RKO (cell line): ENCODE measurements around the gene TRIM15.
"Not testable (repeated sequence)": the region's sequence is repeated elsewhere in the genome, so short reads cannot be mapped to it uniquely, and the experiment has no call there.

Experiments
- DNase-seq: peaks from one replicate; pipeline ENCODE4 v3.0.0-alpha.2; 2016; ENCODE audit warnings: low spot score

The TRIM15 gene

GRCh38 chr6:30163090-30163917 lies at the start of gene TRIM15:
Gene TRIM15, plus strand, starts transcription at chr6:30163546. Its CDS starts 139 bp downstream, at chr6:30163685.
- DNase-seq = no peak

DNA sequence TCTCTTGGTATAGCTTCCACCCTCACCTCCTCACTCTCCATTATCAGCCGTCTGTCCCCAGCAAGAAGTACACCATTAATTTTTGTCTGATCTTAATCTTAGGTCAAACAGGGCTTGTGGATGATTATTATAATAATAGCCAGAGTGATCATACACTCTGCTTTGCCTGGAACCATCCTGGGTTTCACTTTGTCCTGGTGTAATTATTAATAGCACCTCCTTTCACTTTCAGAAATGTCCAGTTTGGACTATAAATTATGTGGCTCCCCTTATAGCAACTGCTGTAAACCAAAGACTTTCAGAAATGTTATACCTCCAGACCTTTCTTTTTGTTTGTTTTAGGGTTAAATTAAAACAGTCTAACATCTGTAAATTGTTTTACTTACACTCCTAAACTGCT lies 49.5 kb upstream of the TRIM15 start:
- no peak for DNase-seq

- no peak for DNase-seq
Observed at GRCh38 chr6:30116724-30117123, 46.6 kb upstream of the TRIM15 start.

GRCh38 chr6:30118691-30119090 lies 44.7 kb upstream of the TRIM15 start:
- DNase-seq = not testable (repeated sequence)

DNA sequence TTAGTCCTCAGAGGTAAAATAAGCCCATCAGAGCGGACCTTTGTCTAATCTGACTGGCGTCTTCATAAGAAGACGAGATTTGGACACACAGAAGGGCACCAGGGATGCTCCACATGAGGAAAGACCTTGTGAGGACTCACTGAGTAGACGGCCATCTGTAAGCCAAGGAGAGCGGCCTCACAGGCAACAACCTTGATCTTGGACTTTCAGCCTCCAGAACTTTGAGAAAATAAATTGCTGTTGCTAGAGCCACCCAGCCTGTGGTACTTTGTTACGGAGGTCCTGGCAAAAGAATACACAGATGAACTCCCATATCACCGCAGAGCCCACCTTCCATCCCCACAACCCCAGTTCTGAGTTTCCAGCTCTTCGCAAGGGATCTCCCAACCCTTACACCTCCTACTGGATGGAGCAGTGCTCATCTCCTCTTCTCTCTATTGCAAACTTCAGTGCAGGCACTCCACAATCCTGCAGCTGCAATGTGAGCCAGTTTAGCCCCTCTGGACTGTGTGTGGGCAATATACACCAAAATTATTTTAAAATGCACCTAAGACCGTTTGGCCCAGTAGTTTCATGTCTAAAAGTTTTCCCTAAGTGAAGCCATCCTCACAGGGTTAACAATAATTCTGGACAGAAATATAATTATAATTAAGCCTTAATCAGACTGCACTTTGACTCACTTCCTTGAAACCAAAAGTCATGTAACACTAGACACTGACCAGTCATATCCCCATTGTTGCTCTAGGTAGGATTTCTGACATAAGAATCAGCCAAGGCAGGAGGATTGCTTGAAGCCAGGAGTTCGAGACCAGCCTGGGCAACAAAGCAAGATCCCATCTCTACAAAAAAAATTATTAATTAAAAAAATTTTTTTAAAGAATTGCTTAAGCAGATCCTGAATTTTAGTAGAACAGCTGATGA lies 41.6 kb upstream of the TRIM15 start:
- DNase-seq = peak; percentile 18

- DNase-seq = no peak
Observed at GRCh38 chr6:30122515-30122914, 40.8 kb upstream of the TRIM15 start.

DNA sequence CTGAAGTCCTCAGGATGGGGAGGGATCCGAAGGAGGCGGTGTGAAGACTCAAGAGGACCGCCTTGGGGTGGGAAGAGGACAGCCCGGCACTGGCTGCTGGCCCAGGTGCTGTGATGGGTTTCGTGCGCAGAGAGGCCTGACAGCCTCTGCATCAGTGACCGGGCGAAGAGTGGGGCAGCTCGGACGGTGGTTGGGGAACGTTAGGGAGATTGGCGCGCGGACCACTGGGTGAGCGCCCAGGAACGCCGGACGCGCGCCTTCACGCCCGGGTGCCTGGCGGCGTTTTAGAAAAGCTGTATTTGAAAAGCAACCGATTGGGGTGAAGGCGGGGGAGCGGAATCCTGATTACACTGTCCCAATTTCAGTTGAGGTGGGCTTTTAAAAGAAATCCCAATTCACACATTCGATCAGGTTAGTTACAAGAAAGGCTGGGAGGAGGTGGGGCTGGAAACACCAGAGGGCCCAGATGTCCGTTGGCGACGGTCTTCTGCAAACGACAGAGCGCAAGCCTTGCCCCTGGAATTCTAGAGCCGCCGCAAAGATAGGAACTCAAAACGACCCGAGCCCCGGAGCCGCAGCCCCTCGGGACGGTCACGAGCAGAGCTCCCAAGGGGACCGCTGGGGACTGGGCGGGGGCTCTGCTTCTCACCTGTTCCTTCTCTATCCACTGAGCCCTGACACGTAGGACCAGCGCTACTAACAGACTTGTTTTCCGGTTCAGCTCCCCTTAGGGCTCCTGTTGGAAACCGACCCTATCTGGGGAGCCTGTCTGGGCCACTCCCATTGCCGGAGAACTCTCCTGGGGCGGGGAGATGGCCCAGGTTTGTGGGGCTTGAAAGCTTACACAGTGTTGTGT lies 35.9 kb upstream of the TRIM15 start:
- no peak for DNase-seq

DNA sequence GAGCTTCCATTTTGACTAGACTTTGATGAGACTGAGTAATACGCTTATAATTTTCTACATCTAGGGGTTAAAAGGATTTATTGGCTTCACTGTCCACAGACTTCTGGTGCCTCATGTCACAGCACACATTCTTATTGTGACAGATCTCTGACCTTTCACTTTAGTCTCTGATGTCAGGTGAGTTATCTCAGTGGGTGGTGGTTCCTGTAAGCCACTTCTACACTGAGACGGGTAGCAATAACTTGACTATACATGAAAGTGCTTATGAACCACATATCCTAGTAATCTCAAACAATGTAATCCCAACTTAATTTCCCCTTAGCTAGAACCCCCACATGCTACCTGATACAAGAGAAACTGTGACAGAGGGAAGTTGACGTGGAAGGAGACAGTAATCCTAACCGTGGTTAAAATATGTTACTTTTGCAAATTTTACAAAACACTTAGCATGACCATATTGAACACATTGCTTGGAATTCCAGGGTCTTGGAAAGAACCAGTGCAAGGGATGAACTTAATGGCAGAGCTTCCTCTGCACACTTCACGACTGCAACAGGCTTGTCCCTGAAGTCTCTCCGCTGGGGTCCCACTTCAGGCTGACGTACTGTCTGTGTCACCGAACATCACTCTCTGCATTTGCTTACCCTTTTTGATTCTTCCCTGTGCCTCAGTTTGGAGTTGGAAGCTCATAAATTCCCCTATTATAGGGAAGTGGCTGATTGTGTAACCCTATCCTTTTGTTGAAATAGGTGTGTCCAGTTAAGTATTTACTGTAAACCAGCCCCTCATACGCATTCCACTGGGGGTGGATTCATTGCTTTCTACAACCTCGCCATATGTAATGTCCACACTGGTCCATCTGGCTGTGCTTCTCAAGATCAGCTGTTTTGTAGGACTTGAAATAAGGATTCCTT lies 33.8 kb upstream of the TRIM15 start:
- DNase-seq = no peak

DNA sequence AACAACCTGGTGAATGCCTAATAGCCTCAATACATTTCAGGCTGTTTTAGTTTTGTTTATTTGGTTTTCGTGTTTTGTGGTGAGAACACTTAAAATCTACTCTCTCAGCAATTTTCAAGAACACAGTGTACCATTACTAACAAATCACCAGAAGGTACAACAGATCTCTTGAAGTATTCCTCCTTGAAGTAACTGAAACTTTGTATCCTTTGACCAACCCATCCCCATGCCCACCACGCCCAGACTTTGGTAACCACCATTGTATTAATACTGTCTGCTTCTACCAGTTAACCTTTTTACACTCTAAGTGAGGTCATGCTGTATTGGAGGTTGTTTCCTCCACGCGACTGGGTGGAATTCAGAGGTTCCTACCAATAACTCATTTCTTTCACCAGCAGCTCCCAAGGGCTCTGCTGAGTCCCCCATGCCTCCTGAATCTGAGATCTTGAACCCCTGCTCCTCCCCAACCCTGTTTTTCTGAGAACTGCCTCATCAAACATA lies 33.1 kb upstream of the TRIM15 start:
- DNase-seq = no peak

DNA sequence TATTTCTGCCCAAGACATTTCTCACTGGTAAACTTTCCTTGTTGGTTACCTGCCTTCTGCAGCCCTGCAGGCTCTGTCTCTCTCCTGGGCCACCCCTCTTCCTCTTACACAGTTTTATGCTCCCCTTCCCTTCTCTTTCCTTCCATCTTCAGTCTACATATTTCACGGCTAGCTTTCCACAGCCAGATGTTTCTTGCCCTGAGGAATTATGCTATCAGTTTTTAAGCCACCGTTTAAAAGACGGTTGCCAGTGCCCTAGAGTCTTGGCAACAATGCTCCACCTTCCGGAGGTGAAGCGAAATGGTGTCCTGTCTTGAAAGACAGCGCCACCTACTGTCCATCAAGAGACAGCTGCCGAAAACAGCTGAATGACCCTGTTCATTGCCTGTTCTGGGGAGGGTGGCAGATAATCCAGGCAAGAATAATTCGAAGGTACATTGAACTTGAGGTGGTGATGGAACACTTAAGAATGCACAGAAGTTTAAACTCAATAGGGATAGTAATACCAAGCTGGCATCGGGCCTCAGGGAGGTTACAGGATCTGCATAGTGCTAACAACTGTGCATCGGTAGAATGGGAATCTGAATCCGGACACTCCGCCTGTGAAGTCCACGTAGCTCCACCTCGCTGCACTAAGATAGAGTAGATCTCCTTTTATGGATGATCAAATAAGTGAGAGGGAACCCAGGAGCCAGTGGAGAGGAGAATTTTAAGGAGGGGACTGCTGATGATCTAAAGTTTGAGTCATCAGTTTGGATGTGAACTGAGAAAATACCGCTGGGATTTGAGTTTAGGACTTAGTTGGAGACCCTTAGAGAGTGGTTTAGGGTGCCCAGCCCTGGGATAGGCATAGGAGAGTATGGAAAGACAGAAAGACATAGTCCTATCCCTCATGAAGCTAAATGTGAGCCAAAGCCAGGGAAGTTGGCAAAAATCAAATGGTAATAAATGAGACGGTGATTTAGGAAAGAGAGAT lies 32.2 kb upstream of the TRIM15 start:
- DNase-seq = peak; percentile 92

GRCh38 chr6:30131947-30132497 lies 31.3 kb upstream of the TRIM15 start:
- no peak for DNase-seq

GRCh38 chr6:30135147-30135546 lies 28.2 kb upstream of the TRIM15 start:
- DNase-seq = no peak

DNA sequence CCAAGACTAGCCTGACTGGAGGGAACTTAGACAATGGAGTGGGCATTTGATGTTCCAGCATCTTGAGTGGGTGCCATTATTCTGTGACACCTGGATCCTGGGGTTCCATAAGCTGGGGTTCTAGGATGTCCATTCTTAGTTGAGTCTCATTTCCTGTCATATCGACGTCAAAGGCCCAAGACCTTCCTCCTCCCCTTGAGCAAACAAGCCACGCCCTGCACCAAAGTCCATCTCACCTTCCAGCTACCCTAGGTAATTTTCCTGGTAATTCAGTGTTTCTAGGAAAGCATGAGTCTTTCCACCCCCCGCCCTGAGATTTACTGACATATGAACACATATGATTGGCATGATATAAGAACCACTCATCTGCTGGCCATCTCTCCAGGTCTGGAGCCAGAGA lies 27.6 kb upstream of the TRIM15 start, which contains the start of gene TRIM40:
Gene TRIM40, plus strand, starts transcription at position 384 of the 400 bp plus-strand sequence. CDS start 897 bp downstream, outside the sequence.
- no peak for DNase-seq

- no peak for DNase-seq
Observed at GRCh38 chr6:30136570-30137286, 26.6 kb upstream of the TRIM15 start.

DNA sequence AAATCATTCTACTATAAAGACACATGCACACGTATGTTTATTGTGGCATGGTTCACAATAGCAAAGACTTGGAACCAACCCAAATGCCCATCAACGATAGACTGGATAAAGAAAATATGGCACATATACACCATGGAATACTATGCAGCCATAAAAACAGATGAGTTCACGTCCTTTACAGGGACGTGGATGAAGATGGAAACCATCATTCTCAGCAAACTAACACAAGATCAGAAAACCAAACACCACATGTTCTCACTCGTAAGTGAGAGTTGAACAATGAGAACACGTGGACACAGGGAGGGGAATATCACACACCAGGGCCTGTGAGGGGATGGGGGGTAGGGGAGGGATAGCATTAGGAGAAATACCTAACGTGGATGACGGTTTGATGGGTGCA lies 23.1 kb upstream of the TRIM15 start:
- DNase-seq = not testable (repeated sequence)

DNA sequence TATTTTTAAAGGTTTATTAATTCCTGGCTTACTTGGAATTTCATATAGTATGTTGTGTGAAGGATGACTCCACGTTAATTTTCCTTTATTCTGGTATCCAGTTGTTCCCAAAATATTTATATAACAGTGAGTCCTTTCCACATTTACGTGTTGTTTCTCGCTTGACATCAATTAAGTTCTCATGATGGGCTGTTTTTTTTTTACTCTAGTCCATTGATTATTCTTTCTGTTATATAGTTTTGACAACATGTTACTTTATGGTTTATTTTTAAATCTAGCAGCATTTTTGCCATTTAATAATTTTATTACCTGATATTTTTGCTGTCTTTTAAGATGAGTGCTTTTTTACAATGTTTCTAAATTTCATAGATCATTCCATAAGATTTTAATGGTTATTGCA lies 20.7 kb upstream of the TRIM15 start:
- DNase-seq = no peak

GRCh38 chr6:30143780-30144179 lies 19.6 kb upstream of the TRIM15 start:
- DNase-seq = no peak

DNA sequence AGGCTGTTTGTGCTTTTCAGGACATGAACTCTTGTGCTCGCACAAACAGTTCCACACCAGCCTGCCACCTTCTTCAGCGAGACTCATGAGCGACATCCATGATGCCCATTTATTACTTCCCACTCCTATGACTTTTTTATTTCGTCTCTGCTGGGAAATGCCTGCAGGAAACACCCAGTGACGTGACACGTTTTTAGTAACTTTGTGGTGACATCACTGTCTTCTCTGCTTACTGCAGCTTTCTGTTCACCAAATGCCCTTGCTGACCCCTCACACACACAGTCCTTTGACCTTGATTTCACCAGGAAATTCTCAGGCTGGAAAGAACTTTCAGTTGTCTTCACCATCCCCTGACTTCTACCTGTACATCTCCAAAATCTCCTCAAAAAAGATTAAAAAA lies 18.5 kb upstream of the TRIM15 start:
- no peak for DNase-seq
